Parathyroid adenoma (tissue), 2 donors: ENCODE results near the gene PSRC1.

Experiments used
- H2AFZ ChIP-seq: fragments of 300-600 bp; sonication (generic); one replicate; pipeline ENCODE4 v1.7.0; 2017; ENCODE audit warnings: antibody characterized with exemption, mild to moderate bottlenecking
- H3K27ac ChIP-seq: fragments of 300-600 bp; sonication (generic); one replicate; pipeline ENCODE4 v1.7.0; 2017
- H3K27me3 ChIP-seq: fragments of 300-600 bp; sonication (generic); one replicate; pipeline ENCODE4 v1.7.0; 2017; ENCODE audit warnings: low read length; ENCODE audit not compliant: control insufficient read depth, insufficient read depth
- H3K36me3 ChIP-seq: fragments of 300-600 bp; sonication (generic); one replicate; pipeline ENCODE4 v1.7.0; 2017; ENCODE audit warnings: low read length; ENCODE audit not compliant: control insufficient read depth, insufficient read depth
- H3K4me1 ChIP-seq: fragments of 300-600 bp; sonication (generic); one replicate; pipeline ENCODE4 v1.7.0; 2017; ENCODE audit warnings: control low read depth
- H3K4me2 ChIP-seq: fragments of 300-600 bp; sonication (generic); one replicate; pipeline ENCODE4 v1.7.0; 2017; ENCODE audit warnings: low read length
- H3K4me3 ChIP-seq: fragments of 300-600 bp; sonication (generic); one replicate; pipeline ENCODE4 v1.7.0; 2017; ENCODE audit warnings: low read depth, low read length
- H3K79me2 ChIP-seq: fragments of 300-600 bp; sonication (generic); one replicate; pipeline ENCODE4 v1.7.0; 2017; ENCODE audit warnings: control low read depth
- H3K9ac ChIP-seq: fragments of 300-600 bp; sonication (generic); one replicate; pipeline ENCODE4 v1.7.0; 2017; ENCODE audit warnings: mild to moderate bottlenecking
- H3K9me3 ChIP-seq: fragments of 300-600 bp; sonication (generic); one replicate; pipeline ENCODE4 v1.7.0; 2017; ENCODE audit warnings: low read length; ENCODE audit not compliant: control insufficient read depth
- TF ChIP-seq, protein P1 (sequence below): fragments of 300-600 bp; sonication (generic); IDR thresholded peaks from one replicate; pipeline ENCODE4 v1.7.0; 2017; ENCODE audit warnings: antibody characterized with exemption, mild to moderate bottlenecking
- donor health status: primary hyperparathyroidism.

The PSRC1 gene

GRCh38 chr1:109237512-109237911 lies 45.4 kb downstream of the PSRC1 start:
- no peaks in the 10 kb centered on the region for H3K79me2 ChIP-seq
- H3K9ac ChIP-seq, result no peak overlapping the region
- peaks cover 2% of the 10 kb centered on the region for H3K4me1 ChIP-seq
- H3K9me3 ChIP-seq, result no peaks in the 10 kb centered on the region
- no peak overlapping the region for H3K4me3 ChIP-seq
- H2AFZ ChIP-seq, result no peak overlapping the region
- no peaks in the 10 kb centered on the region for H3K36me3 ChIP-seq
- H3K27me3 ChIP-seq, result no peaks in the 10 kb centered on the region
- no peak overlapping the region for H3K27ac ChIP-seq
- TF ChIP-seq, protein P1, sequence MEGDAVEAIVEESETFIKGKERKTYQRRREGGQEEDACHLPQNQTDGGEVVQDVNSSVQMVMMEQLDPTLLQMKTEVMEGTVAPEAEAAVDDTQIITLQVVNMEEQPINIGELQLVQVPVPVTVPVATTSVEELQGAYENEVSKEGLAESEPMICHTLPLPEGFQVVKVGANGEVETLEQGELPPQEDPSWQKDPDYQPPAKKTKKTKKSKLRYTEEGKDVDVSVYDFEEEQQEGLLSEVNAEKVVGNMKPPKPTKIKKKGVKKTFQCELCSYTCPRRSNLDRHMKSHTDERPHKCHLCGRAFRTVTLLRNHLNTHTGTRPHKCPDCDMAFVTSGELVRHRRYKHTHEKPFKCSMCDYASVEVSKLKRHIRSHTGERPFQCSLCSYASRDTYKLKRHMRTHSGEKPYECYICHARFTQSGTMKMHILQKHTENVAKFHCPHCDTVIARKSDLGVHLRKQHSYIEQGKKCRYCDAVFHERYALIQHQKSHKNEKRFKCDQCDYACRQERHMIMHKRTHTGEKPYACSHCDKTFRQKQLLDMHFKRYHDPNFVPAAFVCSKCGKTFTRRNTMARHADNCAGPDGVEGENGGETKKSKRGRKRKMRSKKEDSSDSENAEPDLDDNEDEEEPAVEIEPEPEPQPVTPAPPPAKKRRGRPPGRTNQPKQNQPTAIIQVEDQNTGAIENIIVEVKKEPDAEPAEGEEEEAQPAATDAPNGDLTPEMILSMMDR, result no peak
- no peak overlapping the region for H3K4me2 ChIP-seq

DNA sequence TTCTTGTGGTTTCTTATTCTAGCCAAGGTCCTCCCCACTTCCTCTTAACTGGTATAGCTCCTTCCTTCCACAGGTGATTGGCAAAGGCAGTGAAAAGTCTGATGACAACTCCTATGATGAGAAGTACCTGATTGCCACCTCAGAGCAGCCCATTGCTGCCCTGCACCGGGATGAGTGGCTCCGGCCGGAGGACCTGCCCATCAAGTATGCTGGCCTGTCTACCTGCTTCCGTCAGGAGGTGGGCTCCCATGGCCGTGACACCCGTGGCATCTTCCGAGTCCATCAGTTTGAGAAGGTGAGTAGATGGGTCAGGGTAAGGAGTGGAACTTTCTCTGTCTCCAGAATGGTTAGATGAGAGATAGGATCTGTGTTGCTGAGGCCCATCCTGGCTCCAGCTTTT lies 47.8 kb downstream of the PSRC1 start:
- Histone ChIP-seq H3K4me1 (no peaks in the 10 kb centered on the region), H3K27me3 (no peaks in the 10 kb centered on the region), H3K9ac (no peak overlapping the region), H3K79me2 (no peaks in the 10 kb centered on the region), H3K4me2 (no peak overlapping the region), H3K9me3 (no peaks in the 10 kb centered on the region), H3K4me3 (no peak overlapping the region), H3K27ac (no peak overlapping the region), H3K36me3 (no peaks in the 10 kb centered on the region), H2AFZ (no peak overlapping the region)
- TF ChIP-seq, protein P1, result no peak

DNA sequence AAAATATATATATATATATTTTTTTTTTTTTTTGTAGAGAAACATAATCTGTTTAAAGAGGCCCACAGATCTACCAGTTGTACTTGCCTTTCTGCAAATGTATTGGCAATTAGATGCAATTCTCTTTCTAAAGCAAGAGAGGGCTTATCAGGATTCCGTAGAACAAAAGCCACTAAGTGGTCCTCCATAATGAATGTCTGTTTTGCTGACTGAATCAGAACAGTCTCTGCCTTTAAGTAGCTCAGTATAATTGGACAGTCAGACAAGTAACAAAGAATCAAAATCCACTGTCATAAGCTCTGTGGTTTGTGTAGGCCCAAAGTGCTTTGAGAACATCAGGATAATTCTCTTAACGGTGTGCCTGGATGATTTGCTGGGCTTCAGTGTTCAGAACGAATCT lies 51.9 kb downstream of the PSRC1 start:
- Histone ChIP-seq H3K4me2 (no peak overlapping the region), H3K27ac (no peak overlapping the region), H3K79me2 (no peaks in the 10 kb centered on the region), H3K9me3 (no peaks in the 10 kb centered on the region), H3K4me3 (no peak overlapping the region), H3K36me3 (no peaks in the 10 kb centered on the region), H3K9ac (no peak overlapping the region), H3K4me1 (peaks cover 3% of the 10 kb centered on the region), H2AFZ (no peak overlapping the region), H3K27me3 (no peaks in the 10 kb centered on the region)
- TF ChIP-seq, protein P1, result no peak
